Islet of Langerhans (tissue), 1 donor: ENCODE results near the gene BPIFB6.

Experiments used
- FAIRE-seq: peaks from one replicate; lab custom pipeline; 2011; peaks lifted over from hg19 to GRCh38; lab: Jason Lieb, UNC

The BPIFB6 gene

DNA sequence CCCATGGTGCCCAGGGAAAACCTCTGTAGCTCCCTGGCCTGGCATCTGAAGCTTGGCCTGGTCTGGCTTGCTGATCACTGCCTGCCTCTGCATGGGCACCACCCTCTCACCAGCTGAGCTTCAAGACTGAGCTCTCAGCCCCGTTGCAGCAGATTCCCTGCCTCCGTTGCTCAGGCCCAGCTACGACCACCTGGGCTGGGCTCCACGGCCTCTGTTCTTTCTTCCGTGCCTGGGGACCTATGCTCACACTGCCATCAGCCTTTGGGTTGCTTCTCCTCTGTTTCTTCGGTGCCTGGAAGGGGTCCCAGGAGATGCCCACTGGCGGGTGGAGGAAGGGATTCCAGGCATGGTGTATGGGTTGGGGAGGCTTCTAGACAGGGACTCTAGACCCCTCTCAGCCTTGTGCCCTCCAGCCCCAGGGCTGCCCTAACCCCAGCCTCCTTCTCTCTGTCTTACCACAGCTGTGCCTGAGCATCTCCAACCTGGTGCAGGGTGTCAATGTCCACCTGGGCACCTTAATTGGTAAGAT is 14.8 kb upstream of the BPIFB6 start:
- no peak for FAIRE-seq

DNA sequence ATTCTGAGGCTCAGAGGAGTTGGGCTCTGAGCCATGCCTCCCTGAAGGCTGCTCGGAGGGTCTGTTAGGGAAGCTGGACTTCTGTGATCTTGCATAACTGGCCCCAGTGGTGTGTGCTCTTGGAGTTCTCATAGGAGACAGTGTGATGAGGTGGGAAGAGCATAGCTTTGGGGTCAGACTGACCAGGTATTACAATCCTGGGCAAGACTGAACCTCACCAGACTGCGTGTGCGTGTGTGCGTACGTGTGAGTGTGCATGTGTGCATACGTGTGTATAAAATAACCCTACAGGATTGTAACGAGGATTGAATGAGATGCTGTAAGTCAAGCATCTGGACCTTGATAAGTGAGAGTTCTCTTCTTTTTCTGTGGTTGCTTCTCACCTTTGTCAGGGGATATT is 13.9 kb upstream of the BPIFB6 start:
- no peak for FAIRE-seq

DNA sequence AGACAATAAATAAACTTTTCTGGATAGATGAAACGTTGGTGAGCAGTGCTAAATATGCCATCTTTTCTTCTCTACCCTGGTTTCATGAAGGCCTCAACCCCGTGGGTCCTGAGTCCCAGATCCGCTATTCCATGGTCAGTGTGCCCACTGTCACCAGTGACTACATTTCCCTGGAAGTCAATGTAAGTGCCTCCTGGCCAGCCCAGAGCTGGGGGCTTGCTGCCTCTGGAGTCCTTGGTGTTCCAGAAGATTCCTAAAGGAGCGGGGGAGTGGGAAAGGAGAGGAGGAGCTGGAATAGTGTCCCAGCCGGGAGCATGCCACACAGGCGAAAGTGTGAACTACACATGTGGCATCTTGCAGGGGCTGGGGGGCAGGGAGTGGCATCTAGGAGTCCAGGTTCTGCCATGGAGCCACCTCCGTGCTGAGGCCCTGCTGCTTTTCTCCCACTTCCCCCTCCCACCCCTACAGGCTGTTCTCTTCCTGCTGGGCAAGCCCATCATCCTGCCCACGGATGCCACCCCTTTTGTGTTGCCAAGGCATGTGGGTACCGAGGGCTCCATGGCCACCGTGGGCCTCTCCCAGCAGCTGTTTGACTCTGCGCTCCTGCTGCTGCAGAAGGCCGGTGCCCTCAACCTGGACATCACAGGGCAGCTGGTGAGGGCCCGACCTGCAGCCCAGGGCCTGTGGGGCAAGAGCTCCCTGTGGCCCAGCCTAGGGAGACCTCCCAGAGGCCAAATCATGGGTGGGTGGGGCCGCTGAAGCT is 13.1 kb upstream of the BPIFB6 start:
- FAIRE-seq, result no peak

DNA sequence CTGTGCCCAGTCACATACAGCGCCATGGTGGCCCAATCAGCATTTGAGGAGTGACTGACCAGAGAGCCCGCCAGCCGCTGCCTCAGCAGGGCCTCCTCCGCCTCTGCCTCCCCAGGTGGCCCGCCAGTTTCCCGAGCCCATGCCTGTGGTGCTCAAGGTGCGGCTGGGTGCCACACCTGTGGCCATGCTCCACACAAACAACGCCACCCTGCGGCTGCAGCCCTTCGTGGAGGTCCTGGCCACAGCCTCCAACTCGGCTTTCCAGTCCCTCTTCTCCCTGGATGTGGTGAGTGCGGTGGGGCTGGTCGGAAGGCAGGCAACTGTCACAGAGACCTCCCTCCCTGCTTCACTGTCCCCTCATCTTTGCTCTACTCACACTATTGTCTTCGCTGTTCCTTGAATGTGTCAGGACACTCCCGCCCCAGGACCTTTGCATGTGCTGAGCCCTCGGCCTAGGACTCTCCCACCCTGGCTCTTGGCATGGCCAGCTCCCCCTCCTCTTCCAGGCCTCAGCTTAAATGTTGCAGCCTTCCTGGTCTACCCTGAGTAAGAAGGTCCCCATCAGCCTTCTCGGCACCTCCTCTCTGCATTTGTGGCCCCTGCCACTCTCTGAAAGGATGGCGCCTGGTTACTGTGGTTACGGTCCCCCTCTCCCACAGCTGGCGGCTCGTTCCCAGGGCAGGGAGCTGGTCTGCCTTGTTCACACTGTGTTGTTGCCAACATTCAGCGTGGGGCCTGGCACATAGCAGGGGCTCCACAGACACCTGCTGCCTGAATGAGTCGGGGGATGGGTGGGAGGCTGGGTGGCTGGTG is 11.8 kb upstream of the BPIFB6 start:
- no peak for FAIRE-seq

DNA sequence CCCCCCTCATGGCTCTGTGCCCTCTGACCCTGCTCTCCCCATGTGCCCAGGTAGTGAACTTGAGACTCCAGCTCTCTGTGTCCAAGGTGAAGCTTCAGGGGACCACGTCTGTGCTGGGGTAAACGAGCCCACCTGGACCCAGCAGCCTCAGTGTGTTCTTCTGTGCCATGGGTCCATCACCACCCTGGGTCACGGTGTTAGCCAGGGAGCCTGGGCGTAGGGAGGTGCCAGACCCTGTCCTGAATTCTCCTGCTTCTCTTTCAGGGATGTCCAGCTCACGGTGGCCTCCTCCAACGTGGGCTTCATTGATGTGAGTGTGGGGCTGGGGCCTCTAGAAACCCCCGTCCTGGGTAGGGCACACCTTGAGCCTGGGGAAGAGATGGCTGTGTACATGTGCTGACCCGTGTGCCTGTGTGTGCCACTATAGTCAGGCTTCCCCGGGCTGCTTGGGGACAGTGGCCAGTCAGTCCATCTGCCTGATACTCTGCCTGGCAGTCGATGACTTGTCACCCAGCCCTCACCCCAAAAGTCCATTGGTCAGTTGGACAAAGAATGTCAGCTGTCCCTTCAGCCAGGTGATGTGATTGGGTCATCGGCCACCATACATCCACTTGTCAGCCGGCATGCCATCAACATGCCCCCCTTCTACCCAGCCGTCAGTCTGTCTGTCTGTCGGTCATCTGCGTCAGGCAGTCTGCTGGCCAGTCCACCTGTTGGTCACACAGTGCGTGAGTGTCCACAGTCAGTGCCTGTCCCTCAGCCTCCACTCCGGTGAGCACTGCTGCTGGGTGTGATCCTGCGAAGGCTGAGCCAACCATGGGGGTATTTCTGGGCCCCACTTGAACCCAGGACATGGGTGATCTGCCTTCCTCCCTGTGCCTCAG is 10.9 kb upstream of the BPIFB6 start:
- FAIRE-seq, result no peak

DNA sequence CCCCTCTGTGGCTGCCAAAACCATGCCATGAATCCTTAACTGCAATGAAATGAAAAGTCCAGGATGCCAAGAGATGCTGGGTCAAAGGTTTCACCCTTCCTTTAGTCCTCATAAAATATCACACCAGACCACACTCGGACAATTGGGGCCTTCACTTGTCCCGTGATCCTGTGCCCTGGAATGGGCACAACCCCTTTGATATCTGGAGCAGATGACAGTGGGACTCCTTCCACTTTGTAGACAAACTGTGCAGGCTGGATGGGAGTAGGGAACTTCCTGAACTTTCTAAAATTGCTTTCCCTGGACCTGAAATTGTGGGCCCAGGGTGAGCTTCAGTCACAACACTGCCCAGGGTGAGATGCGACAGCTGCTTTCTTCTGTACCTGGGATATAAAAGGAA is 9.6 kb upstream of the BPIFB6 start:
- no peak for FAIRE-seq

DNA sequence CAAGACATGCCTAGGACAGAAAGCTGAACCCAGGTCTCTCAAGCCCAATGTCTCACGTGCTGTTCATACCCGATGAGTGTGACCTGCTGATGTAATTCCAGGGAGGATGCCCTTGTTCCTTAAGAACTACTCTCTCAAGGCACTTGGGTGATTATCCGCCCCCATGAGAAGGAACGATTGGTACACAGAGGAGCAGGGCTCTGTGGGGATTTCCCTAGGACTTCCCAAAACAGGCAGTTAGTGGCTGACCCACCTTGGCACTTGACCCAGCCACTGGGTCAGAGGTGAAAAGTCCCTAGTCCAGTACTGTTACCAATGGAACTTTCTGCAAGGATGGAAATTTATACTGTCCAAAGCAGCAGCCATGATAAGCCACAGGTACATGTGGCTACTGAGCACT is 9.2 kb upstream of the BPIFB6 start:
- FAIRE-seq, result no peak

DNA sequence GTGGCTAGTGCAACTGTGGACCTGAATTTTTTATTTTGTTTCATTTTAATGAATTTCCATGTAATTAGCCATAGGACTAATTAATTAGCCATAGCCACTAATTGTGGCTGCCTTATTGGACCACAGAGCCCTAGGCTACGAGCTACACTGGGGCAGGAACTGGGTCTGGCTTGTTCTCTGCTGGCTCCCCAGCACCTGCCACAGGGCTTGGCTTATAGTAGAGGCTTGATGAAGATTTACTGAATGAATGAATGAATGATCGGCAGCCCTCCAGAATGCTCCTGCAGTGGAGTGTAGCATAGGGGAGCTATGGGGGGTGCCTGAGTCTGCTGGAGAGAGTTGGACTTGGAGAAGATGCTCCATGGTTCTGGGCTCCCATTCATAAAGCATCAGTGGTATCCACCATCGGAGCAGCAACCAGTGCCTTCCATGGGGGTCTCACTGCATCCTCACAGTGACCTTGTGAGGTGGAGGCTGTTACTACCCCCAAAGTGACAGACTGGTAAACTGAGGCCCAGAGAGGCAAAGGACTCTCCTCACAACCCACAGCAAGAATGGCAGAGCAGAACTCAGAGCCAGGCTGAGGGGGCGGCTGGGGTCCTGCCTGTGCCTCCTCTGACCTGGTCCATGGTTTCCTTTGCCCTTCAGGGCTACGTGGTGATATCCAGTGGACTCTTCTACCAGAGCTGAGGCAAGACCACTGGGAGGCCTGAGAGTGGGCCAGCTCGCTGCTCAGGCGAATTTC is 8.6 kb upstream of the BPIFB6 start:
- FAIRE-seq, result no peak

DNA sequence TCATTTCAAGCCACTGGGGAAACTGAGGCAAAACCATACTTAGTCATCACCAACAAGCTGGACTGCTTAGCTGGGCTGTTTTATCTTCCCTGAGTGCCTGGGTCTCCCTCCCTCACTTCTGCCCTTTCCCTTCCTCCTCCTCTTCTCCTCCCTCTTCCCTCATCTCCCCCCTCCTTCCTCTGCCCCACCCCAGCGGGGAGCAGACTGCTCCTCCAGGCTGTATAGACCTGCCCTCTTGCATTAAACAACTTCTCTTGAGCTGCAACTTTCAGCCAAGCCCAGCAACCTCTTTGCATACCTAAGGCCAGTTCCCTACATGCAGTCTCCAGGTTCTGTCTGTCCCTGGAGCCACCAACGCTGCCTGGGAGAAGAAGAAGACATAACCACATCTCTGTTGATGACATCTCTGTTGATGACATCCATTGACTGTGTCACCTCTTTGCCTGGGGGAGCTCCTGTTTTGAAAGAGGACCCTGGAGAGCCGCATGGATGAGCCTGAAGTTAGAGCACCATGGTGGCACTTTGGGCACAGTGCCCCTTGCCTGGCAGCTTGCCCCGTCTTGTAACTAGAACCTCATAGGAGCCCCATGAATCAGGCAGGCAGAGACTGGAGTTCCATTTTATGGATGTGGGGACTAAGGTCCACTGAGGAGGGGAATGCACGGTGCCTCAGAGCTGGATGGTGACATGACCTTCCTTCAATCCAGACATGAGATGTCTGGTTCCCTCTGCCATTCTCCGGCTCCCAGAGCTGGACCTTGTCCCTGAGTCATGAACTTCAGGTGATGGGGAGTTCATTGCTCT is 7.8 kb upstream of the BPIFB6 start:
- no peak for FAIRE-seq

DNA sequence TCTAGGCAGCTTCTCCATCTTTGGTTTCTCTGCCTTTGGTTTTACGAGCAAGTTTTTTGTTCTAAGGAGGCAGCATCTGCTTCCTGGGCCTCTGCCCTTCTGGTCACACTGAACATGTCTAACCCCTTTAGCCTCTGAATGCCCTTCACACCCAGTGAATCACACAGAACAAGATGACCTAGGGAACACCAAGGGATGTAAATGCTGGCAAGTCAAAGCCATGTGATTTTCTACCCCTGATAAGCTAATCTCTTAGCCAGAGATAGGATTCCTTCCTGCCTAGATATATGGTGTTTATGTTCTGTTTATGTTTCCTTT is 7.2 kb upstream of the BPIFB6 start:
- FAIRE-seq, result no peak

DNA sequence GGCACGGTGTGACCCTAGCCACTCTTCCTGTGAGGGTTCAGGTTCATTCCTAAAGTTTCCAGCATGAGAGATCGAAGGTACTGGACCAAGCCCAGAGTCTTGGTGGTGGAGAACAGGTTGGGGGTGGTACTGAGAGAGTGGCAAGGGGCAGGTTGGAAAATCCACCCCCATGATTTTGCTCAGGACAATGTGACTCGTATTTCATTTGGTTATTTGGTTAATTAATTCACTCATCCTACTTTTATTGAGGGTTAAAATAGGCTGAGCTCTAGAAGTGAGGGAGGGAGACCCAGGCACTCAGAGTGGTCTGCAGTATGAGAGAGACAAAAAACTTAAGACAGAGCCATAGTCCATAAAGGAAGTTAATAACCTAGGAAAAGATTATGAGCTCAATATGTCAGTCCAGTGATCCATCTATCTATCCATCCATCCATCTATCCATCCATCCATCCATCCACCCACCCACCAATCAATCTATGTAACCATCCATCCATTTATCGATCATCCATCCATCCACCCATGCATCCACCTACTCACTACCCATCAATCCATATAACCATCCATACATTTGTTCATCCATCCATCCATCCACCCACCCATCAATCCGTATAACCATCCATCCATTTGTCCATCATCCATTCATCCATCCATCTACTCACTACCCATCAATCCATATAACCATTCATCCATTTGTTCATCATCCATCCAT is 6.7 kb upstream of the BPIFB6 start:
- FAIRE-seq, result no peak

DNA sequence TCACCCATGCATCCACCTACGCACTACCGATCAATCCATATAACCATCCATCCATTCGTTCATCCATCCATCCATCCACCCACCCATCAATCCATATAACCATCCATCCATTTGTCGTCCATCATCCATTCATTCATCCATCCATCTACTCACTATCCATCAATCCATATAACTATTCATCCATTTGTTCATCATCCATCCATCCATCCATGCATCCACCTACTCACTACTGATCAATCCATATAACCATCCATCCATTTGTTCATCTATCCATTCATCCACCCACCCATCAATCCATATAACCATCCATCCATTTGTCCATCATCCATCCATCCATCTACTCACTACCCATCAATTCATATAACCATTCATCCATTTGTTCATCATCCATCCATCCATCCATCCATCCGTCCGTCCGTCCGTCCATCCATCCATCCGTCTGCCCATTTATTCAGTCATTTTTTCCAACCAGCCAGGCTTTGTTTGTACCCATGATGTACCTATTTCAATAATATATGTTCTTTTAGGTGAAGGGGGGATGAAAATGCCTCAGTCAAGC is 6.1 kb upstream of the BPIFB6 start:
- no peak for FAIRE-seq

DNA sequence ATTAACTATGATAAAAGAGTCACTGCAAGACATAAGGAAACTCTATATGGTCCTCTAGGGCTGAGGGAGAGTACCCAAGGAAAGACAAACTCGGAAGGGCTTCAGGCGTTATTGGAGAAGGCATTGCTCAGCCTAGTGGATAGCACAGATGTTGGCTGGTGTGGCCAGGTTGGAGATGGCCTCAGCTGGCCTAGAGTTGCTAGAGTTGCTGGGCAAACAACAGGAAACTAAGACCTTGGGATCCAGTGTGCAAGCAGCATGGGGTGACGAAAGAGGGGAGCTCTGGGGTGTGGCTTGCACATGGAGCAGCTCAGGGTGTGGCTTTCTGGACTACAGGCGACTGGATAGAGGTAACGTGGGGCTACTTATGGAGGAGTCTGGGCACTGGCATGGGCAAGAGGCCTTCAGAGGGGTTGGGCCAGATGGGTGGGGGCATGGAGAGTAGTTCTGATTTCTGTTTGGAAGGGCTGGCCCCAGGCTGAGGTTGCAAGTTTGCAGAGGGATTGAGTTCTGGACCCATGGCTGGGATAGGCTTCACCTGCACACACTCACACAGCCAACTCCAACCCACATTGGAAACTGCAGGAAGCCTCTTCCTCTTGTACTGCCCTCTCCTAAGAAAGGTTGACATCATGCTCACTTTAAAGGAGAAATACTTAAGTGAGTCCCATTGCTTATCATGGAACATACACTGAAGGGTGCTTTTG is 5.2 kb upstream of the BPIFB6 start:
- no peak for FAIRE-seq

DNA sequence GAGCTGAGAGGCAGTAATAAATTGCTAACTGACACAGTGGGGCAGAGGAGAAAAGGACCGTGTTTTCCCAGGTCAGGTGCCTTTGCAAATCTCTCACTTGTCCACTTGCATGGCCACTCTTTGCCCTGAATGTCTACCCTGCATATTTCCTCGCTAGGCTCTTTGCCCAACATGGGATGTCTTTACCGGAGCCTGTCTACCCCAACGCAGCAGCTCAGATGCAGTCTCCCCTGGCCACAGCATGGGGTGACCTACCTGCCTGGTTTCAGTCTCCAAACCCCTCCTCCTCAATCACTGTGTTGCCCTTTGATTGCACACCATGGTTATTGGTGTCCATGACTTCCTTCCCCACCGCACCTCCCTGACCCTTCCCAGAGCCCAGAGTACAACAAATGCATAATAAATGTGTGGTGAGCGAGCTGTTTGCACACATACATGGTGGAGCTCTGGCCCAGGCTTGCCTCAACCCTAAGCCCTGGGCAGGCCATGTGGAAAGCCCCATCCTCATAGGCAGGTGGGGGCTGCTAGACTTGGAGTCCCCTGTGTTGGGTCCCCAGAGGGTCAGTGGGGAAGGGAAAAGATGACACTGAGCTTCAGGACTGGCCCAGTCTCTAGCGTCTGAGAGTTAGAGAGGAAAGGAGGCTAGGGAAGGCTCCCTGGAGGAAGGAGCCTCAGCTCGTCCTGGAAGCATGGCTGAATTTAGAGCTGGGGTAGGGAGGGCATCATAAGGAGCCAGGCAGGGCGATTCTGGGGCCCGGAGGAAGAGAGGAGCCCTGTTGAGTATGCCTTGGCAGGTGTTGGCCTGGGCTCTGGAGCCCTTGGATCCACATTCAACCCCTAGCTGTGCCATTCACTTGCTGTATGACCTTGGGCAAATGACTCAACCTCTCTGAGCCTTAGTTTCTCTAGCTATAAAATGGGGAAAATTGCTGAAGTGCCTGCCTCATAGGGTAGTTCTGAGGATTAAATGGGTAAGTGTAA is 4.4 kb upstream of the BPIFB6 start:
- no peak for FAIRE-seq

DNA sequence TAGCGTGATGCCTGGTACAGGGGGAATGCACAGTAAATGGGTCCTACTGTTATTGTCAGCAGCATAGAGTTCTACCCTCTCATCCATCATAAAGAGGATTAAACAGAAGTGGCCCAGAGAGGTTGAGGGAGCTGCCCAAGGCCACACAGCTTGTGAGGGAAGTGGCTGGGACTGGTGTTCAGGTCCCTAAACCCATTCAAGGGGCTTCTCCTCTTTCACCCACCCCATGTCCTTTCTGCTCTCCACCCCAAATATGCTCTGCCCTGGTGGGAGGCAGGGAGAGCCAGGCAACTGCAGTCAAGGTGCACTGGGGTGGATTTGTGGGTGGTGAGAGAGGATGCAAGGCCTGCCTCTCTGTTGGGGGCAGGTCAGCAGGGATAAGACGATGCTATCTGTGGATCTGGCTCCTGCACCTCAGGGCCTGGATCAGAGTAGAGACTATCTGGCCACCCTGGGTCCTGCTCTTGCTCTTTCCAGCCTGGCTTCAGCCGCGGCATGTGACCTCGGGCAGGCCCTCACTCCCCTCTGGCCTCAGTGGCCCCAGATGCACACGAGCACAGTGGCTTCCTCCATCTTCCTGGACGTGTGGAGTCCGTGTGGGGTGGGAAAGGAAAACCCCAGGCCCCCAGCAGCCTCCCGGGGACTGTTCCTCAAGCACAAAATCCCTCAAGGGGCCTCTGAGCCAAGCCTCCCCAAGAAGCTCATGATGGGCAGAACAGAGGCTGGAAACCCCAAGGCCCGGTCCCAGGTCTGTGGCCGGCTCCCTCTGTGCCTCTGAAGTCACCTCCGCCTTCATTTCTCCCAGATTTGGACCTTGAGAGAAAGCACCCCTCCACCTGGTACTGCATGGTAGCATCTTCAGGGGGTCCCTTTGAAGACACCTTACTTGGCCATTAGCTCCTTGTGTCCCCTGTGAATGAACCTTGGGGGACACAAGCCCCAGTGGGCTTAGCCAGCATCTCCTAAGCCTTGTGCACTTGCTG is 3.4 kb upstream of the BPIFB6 start:
- no peak for FAIRE-seq

DNA sequence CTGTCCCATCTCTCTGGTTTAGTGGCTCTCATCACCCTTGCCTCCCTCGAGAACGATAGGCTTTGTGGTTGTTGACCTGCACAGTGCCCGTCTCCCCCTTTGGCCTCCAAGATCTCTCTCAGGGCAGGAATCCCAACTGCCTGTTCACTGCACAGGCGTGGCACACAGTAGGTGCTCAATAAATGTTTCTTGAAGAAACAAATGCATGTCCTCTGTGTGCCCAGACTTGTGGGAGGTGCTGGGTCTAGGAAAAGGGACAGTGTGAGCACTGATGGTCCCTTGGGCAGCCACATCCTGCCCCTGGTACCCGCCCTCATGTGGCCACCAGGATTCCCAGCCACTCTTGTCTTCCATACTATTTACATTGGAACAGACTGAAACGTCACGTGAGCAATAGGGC is 2.6 kb upstream of the BPIFB6 start:
- FAIRE-seq, result no peak

DNA sequence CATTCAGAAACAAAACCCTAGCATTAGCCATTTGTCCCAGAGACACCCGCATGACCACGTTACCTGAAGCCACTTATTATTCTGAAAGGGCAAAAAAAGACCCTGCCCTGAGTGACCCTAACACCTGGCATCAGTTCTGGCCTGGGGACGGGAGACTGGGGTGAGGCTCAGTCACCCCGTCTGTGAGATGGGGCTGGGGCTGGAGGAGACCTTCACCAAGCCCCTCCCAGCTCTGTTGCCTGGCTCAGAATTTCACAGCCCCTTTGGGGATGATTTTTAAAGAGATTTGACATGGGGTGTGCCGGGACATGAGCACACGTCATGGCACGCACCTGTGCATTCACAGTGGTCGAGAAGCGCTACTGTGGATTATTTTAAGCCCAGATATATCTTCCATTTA is 1.4 kb upstream of the BPIFB6 start:
- FAIRE-seq, result no peak
